NCI-H510A (cell line): Measurements from ENCODE around the gene PAAF1.
A peak's percentile ranks its signal among the peaks of the same experiment; 100 is the strongest.

Source experiments
- DNase-seq: peaks from one replicate; lab custom pipeline; 2025; lab: John Stamatoyannopoulos, UW

PAAF1 gene

DNA sequence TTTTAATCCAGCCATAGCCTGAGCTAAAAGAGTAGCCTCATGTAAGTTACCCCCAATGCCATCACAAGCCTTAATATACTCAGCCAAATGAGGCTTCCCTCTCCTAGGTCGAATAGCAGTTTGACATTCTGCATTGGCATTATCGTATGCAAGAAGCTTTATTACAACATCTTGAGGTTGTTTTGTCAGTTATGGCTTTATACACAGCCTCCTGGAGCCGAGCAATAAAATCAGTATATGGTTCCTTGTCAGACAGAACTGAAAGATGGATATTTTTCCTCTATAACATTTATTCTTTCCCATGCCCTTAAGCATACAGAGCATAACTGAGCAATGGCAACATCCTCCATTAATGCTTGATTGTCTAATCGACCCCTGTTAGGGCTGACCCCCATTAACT lies 68.6 kb downstream of the PAAF1 start:
- DNase-seq, result no peak

DNA sequence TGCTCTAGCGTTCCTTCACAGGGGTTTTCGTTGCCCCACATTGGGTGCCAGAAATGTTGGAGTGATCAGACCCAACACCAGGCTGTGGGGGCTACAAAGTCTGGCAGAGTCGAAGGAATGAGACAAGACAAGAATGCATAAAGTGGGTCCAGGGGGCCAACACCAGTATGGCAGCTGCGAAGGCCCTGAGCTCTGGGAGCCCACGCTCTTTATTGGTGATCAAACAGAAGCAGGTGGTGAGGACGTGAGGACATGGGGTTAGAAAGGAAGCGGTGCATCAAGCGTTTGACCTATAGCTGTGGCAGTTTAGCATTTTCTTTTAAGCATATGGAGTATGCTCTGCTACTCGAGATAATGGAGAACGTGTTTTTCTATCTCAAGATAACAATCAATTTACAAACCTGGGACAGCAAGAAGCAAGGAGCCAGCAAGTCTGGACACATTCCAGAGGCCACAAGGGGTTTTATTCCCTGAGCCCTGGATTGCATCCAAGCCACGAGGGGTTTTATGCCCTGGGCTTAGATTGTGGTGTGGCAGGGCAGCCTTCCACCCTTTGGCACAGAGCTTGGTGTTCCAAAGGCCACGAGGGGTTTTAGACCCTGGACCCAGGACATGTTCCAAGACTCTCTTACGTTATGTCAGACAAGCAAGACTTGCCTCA lies 70.1 kb downstream of the PAAF1 start:
- DNase-seq, result no peak

DNA sequence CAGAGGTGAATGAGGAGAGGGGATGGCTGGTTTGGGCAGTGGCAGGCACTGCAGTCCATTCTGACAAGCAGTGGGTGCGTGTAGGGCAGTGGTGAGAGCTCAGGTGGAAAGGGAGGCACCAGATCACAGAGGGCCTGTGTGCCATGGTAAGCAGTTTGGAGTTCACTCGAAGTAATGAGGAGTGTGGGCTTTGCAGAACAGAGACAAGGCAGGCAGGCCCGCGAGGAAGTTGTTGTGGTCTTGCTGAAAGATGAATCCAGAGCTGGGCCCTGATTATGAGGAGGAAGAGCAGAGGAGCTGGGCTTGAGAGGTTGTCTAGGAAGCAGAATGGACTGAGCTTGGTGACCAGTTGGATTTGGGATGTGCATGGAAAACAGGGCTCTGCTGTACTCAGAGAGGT lies 72.4 kb downstream of the PAAF1 start:
- DNase-seq, result no peak

DNA sequence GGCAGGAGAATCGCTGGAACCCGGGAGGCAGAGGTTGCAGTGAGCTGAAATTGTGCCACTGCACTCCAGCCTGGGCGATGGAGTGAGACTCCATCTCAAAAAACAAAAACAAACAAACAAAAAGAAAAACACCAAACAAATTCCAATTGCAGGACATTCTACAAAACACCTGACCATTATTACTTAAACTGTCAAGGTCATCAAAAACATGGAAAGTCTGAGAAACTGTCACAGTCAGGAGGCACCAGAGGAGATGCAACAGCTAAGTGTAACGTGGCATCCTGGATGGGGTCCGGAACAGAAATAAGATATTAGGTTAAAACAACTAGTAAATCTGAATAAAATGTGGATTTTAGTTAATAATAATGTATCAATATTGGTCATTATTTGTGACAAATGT lies 73.1 kb downstream of the PAAF1 start:
- no peak for DNase-seq

DNA sequence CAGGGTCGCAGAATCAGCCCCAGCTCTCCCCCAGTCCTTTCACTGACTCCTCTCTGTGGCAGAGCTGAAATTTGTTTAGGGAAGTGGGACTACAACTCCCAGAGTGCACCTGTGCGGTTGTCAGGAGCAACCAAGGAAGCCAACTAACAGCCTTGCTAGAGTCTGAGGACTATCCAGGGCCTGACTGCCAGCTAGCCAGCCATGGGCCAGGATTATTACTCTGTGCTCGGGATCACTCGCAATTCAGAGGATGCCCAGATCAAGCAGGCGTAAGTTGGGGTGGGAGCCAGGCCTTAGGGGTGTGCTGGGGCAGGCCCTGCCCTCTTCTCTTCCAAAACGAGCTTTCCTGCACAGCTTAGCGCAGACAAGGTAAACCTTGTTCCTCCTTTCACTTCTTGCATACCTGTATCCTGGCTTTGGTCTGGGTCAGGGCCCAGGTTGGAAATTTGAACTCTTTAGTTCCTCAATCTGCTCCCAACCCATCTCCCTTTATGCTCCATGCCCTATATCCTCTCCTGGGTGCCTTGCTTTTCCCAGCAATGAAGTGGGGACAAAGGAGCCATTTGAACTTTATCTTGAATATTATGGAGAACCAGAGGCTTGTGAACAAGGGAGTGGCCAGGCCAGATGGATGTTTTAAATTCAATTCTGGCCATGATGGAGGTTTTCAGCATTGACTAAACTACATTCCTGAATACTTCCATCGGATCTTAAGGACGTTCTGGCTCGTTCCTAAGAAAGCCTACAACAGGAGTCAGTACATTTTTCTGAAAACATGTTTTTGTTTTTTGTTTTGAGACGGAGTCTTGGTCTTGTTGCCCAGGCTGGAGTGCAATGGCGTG lies 74.3 kb downstream of the PAAF1 start, which contains the start of gene DNAJB13:
Gene DNAJB13, plus strand, starts transcription at position 158 of the 842 bp plus-strand sequence. Its CDS starts 44 bp downstream, at position 202.
- peak; percentile 67 for DNase-seq

DNA sequence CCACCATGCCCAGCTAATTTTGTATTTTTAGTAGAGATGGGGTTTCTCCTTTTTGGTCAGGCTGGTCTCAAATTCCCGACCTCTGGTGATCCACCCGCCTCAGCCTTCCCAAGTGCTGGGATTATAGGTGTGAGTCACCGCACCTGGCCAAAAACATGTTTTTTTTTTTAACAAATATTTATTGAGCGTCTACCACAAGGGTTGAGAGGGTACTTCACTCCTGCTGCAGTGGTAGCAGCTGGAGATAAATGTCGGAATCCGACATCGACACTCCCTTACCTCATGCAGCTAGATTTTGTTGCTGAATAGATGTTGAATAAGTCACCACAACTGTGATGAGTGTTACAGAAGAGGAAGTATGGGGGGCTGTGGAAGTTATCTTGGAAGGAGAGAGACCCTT lies 75.0 kb downstream of the PAAF1 start:
- peak; percentile 63 for DNase-seq

DNA sequence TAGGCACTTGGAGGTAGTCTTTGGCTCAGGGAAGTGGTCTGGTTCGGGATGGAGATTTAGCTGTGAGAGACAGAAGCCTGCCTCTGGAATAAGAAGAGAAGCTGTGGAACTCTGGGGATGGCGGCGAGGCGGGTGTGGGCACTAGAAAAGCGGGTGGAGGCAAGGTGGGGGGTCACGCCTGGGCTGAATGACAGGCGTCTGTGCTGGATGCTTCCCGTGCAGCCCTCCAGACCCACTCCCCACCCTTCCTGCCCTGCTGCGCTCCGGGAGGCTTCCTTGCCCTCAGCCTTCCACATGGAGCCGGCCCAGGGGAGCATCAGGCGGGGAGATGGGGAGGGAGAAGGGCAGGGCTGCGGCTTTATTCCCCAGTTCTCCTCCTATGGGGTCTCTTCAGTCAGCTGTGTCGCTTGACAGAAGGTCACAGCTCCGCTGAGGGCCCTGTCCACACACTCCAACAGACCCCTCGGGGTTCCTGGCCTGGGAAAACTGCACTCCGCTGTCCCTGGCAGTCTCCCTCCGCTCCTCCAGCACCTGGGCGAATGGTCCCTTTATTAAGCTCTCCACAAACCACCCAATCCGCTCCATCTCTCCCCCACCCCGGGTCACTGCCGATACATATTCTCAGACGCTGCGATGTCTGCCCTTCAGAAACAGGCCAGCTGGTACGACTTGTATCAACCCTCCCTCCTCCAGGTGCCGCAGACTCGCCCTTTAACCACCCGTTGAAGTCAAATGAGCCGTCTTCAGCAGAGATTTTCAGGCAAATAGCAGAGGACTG lies 80.3 kb downstream of the PAAF1 start:
- no peak for DNase-seq

DNA sequence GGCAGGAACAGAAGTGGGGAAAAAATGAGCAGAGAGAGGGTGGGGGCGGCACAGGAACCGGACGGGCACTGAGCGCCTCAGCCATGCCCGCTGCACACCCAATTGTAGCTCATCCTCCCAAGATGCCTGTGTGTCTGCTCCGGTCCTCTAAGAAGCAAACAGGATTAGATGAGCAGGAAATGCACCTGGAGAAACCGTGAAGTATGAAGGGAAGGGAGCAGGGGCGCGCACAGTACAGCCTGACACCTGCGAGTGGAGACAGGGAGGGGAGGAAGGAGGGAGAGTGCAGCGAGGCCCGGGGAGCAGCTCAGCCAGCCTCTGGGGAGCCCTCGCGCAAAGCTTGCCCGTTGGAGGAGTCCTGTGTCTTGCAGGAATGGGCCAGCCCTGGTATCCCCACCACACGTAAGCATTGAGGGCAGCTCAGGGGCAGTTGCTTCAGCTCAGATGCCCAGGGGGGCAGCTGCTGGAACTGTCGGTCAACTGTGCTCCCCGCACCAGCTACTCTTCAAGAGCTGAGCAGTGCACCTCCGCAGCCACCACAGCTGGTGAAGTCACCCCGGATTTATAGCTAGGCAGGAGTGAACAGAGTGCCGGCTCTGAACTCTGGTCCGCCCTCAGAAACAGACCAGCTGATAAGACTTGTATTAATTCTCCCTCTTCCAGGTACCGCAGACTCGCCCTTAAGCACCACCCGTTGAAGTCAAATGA lies 81.0 kb downstream of the PAAF1 start:
- no peak for DNase-seq

DNA sequence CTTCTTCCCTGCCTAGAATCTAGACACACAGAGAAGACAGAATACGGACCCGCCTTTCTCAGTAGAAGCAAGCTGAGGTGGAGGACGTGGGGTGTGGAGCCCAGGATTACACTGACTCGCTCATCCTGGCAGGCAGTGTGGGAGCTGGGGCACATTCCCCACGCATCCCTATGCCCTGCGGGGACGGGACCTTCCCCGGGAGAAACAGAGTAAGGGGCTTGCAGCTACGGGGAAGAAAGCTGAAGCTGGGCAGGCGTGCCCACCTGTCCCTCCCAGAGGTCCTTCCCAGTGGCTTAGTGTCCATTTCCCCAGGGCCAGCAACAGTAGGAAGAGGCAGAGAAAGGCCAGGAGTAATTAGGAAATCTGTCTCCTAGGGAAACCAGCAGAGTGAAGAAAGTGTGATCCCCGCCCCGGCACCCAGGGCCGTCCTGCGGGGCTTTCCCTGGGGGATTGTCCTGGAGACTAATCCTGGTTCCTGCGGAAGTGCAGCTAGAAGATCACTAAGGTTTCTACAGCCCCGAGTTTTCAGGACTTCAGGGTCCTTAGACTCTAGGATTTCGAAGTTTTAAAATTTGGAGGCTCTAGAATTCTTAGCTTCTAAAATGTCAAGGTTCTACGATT lies 81.8 kb downstream of the PAAF1 start:
- no peak for DNase-seq

DNA sequence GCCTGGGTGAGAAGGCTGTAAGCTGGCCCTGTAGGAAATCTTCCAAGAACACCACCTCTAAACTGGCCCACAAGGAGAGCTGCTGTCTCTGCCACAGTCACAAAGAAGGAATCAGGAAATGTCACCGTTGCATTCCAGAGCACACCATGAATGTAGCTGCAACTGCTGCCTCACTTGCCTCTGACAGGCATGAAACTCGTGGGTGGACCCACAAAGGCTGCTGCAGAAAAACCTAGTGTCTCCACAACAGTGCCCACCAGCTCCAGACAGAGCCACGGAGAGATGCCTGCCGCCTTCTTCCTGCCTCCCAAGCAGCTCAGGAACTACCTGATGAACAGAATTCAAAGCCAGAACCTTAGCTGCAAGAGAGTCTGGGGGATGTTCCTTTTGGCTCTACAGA lies 84.5 kb downstream of the PAAF1 start:
- DNase-seq, result no peak

DNA sequence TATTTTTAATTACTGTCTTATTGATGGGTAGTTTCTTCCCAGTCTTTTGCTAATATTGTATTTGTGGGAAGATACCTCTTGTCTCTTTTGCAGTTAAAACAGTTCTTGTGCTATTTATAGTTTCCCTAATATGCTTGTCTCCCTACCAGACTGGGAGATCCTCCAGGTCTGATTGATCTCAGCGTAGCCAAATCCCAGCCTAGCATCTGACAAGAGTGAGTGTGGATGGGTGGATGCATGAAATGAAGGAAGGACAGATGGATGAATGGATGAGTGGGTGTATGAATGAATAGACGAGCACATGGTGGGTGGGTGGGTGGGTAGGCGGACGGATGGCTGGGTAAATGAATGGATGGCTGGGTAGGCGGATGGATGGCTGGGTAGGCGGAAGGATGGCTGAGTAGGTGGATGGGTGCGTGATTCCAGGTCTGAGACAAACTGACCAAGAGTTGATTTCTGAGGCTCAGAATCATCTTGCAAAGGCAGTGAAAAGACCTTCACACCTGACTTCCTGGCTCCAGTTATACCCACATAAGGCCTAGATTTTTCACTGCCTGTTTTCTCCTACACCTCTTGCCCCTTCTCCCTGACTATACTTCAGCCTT lies 85.4 kb downstream of the PAAF1 start:
- no peak for DNase-seq

DNA sequence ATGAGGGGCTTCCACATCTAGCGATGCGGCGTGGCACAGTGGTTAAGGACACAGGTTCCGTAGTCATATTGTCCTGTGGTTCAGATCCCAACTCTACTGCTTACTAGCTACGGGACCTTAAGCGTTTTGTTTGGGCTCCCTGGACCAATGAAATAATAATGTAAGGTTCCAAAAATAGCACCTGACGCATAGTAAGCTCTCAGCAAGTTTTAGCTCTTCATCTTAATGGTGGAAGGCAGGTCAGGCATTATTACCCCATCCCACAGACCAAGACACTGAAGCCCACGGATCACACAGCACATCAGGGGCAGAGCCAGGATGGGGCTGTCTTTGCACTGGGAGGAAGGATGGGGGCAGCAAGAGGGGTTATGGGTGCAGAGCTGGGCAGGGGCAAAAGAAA lies 87.1 kb downstream of the PAAF1 start:
- DNase-seq, result no peak

DNA sequence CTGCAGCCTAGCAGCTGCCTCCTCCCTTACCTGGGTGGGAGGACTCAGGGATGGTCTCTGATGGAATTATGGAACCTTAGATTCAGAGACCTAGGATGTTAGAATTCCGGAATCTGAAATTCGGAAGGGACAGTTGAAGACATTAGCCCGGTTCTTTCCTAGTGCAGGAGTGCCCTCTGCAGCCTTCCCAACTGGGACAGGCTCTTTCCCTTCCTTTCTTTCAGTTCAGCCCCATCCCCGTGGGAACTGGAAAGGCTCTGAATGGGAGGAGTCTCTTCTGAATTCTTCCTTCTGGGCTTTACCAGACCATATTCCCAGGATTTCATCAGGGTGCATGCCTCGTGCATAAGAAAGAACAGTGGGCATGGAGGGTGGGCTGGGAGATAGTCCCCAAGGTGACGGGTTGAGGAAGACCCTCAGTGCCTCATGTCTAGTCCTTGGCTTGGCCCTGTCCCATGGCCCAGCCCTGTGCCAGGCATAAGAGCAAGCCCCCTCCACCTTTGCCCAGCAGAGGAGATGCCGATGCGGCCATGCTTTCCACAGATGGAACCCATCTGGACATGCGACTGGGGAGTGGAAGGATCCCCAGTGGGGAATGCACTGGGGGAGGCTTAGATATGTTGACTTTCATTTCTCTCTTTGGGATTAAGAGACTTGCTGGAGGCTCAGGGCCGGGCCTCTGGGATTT lies 88.4 kb downstream of the PAAF1 start:
- DNase-seq, result no peak

DNA sequence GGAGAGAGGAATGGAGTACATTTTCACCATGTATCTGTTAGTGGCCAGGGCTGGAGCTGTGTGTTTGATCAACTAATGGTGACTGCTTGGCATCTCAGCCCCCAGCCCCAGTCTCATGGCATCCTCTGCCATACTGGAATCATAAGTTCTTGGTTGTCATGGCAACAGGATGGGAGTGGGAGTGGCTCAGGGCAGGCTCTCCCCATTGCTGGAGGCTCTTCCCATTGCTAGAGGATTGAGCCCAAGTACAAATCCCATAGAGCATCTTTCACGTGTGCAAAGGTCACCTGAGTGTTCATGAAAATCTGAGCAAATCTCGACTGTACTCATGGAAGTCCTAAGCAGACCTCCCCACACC lies 88.9 kb downstream of the PAAF1 start:
- no peak for DNase-seq

DNA sequence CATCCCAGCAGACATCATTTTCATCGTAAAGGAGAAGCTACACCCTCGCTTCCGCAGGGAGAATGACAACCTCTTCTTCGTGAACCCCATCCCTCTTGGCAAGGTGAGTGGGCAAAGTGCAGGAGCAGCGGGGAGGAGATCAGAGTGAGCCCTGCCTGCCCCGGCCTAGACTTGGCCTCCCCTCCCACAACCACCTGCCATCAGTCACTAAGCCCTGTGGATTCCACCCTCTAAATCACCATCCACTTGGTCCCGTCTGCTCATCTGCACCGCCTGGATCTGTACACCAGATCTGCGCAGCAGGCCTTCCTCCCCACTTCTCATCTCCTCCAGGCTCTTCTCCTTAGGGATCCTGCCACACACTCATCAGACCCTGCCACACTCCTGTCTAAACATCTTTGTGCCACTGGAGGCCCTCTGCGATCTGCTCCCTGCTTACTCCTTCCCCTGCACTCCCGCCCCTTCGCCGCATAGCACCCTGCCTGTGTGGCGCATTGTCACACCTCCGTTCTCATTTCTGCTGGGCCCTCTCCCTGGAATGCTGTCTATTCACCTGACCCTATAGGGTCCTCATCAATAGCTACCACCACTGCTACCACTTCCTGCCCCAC lies 91.7 kb downstream of the PAAF1 start:
- no peak for DNase-seq

DNA sequence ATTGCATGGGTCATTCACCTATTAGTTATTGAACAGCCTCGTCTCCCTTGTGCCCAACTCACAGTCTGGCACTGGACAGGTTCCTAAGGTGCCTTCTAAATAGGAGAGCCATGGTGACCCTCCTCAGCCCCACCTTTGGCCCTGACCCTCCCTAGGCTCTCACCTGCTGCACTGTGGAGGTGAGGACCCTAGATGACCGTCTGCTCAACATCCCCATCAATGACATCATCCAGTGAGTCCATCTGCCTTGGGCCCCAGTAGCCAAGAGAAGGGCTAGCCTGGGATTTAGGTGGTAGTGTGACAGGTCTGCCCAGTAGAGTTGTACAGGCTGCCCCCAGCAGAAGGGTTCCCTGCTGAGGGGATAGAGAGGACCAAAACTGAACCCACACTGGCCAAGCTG lies 92.3 kb downstream of the PAAF1 start:
- DNase-seq, result no peak

DNA sequence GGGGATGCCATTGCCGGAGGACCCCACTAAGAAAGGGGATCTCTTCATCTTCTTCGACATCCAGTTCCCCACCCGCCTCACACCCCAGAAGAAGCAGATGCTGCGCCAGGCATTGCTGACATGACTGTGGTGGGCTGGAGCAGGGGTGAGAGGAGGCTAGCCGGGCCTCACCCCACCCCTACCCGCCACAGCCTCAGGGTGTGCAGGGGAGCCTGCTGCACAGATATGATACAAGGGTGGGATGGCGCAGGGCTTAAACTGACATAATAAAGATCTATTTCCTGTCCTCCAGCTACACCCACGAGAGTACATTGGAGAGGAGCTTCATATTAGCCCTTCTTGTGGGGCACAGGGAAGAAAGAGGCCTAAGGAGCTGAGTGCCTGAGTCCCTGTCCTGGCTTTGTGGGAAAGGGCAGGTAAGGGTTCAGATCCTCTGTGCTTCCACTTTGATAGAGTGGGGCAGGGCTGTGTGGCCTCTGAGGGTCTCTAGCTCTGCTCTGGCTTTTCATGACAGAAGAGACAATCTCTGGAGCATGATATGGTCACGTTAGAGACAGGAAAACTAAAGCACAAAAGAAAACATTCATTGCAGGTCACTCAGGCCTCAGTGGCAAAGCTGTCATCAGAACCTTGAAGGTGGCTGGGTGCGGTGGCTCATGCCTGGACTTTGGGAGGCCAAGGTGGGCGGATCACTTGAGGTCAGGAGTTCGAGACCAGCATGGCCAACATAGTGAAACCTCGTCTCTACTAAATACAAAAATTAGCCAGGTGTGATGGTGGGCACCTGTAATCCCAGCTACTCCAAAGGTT lies 93.4 kb downstream of the PAAF1 start:
- no peak for DNase-seq

DNA sequence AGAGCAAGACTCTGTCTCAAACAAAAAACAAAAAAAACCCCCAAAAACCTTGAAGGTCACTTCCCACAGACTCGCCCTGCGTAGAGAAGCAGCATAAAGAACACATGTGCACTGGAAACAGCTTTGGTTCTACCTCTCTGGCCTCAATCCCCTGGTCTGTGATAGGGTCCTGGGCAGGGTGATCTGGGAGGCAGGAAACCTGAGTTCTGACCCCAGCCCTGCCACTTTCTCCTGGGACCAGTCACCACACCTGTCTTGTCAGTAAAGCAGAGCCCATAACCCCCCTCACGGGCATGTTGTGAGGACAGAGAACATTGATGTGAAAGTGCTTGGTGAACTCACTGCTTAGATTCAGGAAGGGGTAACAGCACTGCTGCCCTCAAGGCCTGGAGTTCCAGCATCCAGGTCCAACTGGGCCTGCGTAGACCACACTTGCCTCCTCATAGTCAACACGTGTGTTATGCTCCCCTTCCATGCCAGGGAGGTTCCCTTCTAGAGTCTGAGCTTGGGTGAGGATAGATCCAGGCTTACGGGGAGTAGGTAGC lies 94.4 kb downstream of the PAAF1 start:
- no peak for DNase-seq

DNA sequence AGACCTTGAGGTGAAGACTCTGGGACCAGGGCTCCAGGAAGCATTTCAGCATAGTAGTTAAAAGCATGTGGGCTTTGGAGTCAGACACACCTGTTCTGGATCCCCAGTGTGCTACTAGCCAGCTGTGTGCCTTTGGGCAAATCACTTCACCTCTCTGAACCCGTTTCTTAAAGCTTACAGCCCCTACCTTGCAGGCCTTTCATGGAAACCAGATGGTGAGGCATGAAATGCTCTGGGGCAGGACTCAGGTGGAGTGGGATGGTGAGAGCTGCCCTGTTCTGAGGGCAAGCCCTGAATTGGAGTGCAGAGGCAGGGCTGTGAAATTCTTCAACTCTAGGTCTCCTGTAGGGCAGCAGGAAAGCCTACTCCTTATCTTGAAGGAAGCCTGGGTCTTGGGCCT lies 95.4 kb downstream of the PAAF1 start:
- no peak for DNase-seq
